ENCODE results near the gene ALKBH8. TPM values are rescaled to one million over a fixed set of nuclear protein-coding genes. Genes with fewer than 3 reads are reported as not detected.
"Not testable (repeated sequence)": the region's sequence is repeated elsewhere in the genome, so short reads cannot be mapped to it uniquely, and the experiment has no call there.

Gene ALKBH8
- total RNA-seq, 3 donors from 2014 or later, result 17.8 to 22.2 (median 20.8) TPM

GRCh38 chr11:107563702-107564101 is 1.8 kb downstream of the ALKBH8 start:
- Mint-ChIP-seq H3K4me3 (peak overlapping the region; percentile 51), H3K9me3 (no peaks in the 10 kb centered on the region), H3K27me3 (ENCODE audit: low read depth) (no peaks in the 10 kb centered on the region), H3K4me1 (ENCODE audit: low read depth) (peaks cover 58% of the 10 kb centered on the region), H3K36me3 (ENCODE audit: insufficient read depth) (peaks cover 11% of the 10 kb centered on the region)
- DNase-seq (peak; percentile 15), ATAC-seq (no peak)

GRCh38 chr11:107562647-107563208 is 2.8 kb downstream of the ALKBH8 start:
- no peaks in the 10 kb centered on the region for H3K27me3 Mint-ChIP-seq (ENCODE audit: low read depth)
- peaks cover 58% of the 10 kb centered on the region for H3K4me1 Mint-ChIP-seq (ENCODE audit: low read depth)
- no peaks in the 10 kb centered on the region for H3K9me3 Mint-ChIP-seq
- ATAC-seq (peak; percentile 12 to 48), DNase-seq (no peak)
- H3K36me3 Mint-ChIP-seq (ENCODE audit: insufficient read depth), result peaks cover 12% of the 10 kb centered on the region
- H3K4me3 Mint-ChIP-seq, result peak overlapping the region; percentile 1

- no peak overlapping the region for H3K4me3 Mint-ChIP-seq
- peaks cover 51% of the 10 kb centered on the region for H3K4me1 Mint-ChIP-seq (ENCODE audit: low read depth)
- H3K27me3 Mint-ChIP-seq (ENCODE audit: low read depth), result no peaks in the 10 kb centered on the region
These were observed 3.8 kb downstream of the ALKBH8 start for GRCh38 chr11:107561688-107562087.

GRCh38 chr11:107550304-107550703 is 15.2 kb downstream of the ALKBH8 start:
- peaks cover 36% of the 10 kb centered on the region for H3K36me3 Mint-ChIP-seq (ENCODE audit: insufficient read depth)
- H3K4me1 Mint-ChIP-seq (ENCODE audit: low read depth), result peaks cover 2% of the 10 kb centered on the region
- H3K27me3 Mint-ChIP-seq (ENCODE audit: low read depth), result no peaks in the 10 kb centered on the region
- no peak overlapping the region for H3K4me3 Mint-ChIP-seq
- ATAC-seq (no peak), DNase-seq (no peak)
- H3K9me3 Mint-ChIP-seq, result no peaks in the 10 kb centered on the region

More at GRCh38 chr11:107561688-107562087, 3.8 kb downstream of the ALKBH8 start:
- no peaks in the 10 kb centered on the region for H3K9me3 Mint-ChIP-seq
- peaks cover 14% of the 10 kb centered on the region for H3K36me3 Mint-ChIP-seq (ENCODE audit: insufficient read depth)
- DNase-seq (no peak), ATAC-seq (no peak)

- H3K4me3 Mint-ChIP-seq, result no peak overlapping the region
- no peaks in the 10 kb centered on the region for H3K9me3 Mint-ChIP-seq
- ATAC-seq (no peak), DNase-seq (no peak)
- peaks cover 2% of the 10 kb centered on the region for H3K4me1 Mint-ChIP-seq (ENCODE audit: low read depth)
- H3K27me3 Mint-ChIP-seq (ENCODE audit: low read depth), result no peaks in the 10 kb centered on the region
- H3K36me3 Mint-ChIP-seq (ENCODE audit: insufficient read depth), result peaks cover 35% of the 10 kb centered on the region
These were observed 15.6 kb downstream of the ALKBH8 start for GRCh38 chr11:107549954-107550285.

GRCh38 chr11:107549253-107549953 is 16.1 kb downstream of the ALKBH8 start:
- Mint-ChIP-seq H3K27me3 (ENCODE audit: low read depth) (no peaks in the 10 kb centered on the region), H3K4me1 (ENCODE audit: low read depth) (peaks cover 2% of the 10 kb centered on the region), H3K9me3 (no peaks in the 10 kb centered on the region), H3K36me3 (ENCODE audit: insufficient read depth) (peaks cover 41% of the 10 kb centered on the region), H3K4me3 (no peak overlapping the region)
- ATAC-seq (no peak), DNase-seq (no peak)

- Mint-ChIP-seq H3K36me3 (ENCODE audit: insufficient read depth) (peaks cover 37% of the 10 kb centered on the region), H3K4me3 (no peak overlapping the region), H3K27me3 (ENCODE audit: low read depth) (no peaks in the 10 kb centered on the region), H3K4me1 (ENCODE audit: low read depth) (peaks cover 2% of the 10 kb centered on the region), H3K9me3 (no peaks in the 10 kb centered on the region)
- no peak for DNase-seq
- ATAC-seq, result no peak
These were observed 17.6 kb downstream of the ALKBH8 start for GRCh38 chr11:107547961-107548360.

- no peaks in the 10 kb centered on the region for H3K9me3 Mint-ChIP-seq
- no peaks in the 10 kb centered on the region for H3K27me3 Mint-ChIP-seq (ENCODE audit: low read depth)
- peak in 1 of 2 donors; percentile 23 for ATAC-seq
- DNase-seq, result no peak
- no peak overlapping the region for H3K4me3 Mint-ChIP-seq
- H3K36me3 Mint-ChIP-seq (ENCODE audit: insufficient read depth), result peaks cover 47% of the 10 kb centered on the region
- peaks cover 2% of the 10 kb centered on the region for H3K4me1 Mint-ChIP-seq (ENCODE audit: low read depth)
These were observed 20.4 kb downstream of the ALKBH8 start for GRCh38 chr11:107545101-107545514.

- no peak for ATAC-seq
- H3K36me3 Mint-ChIP-seq (ENCODE audit: insufficient read depth), result peaks cover 56% of the 10 kb centered on the region
- DNase-seq, result no peak
- H3K9me3 Mint-ChIP-seq, result no peaks in the 10 kb centered on the region
- H3K27me3 Mint-ChIP-seq (ENCODE audit: low read depth), result no peaks in the 10 kb centered on the region
- no peaks in the 10 kb centered on the region for H3K4me1 Mint-ChIP-seq (ENCODE audit: low read depth)
- no peak overlapping the region for H3K4me3 Mint-ChIP-seq
These were observed 26.7 kb downstream of the ALKBH8 start for GRCh38 chr11:107538821-107539220.

GRCh38 chr11:107538239-107538638 is 27.3 kb downstream of the ALKBH8 start:
- Mint-ChIP-seq H3K4me1 (ENCODE audit: low read depth) (no peaks in the 10 kb centered on the region), H3K27me3 (ENCODE audit: low read depth) (no peaks in the 10 kb centered on the region), H3K4me3 (no peak overlapping the region), H3K9me3 (no peaks in the 10 kb centered on the region), H3K36me3 (ENCODE audit: insufficient read depth) (peaks cover 56% of the 10 kb centered on the region)
- DNase-seq, result no peak
- no peak for ATAC-seq

- H3K36me3 Mint-ChIP-seq (ENCODE audit: insufficient read depth), result peaks cover 56% of the 10 kb centered on the region
- not testable (repeated sequence) for DNase-seq; H3K9me3 Mint-ChIP-seq; H3K4me1 Mint-ChIP-seq (ENCODE audit: low read depth); ATAC-seq; H3K4me3 Mint-ChIP-seq; H3K27me3 Mint-ChIP-seq (ENCODE audit: low read depth)
These were observed 28.4 kb downstream of the ALKBH8 start for GRCh38 chr11:107537155-107537554.

GRCh38 chr11:107526197-107526596 is 39.3 kb downstream of the ALKBH8 start:
- Mint-ChIP-seq H3K4me3 (no peak overlapping the region), H3K36me3 (ENCODE audit: insufficient read depth) (peaks cover 38% of the 10 kb centered on the region), H3K27me3 (ENCODE audit: low read depth) (no peaks in the 10 kb centered on the region), H3K9me3 (no peaks in the 10 kb centered on the region), H3K4me1 (ENCODE audit: low read depth) (no peaks in the 10 kb centered on the region)
- DNase-seq, result no peak
- no peak for ATAC-seq

GRCh38 chr11:107508858-107509244 is 56.7 kb downstream of the ALKBH8 start:
- no peaks in the 10 kb centered on the region for H3K9me3 Mint-ChIP-seq
- ATAC-seq, result no peak
- no peaks in the 10 kb centered on the region for H3K4me1 Mint-ChIP-seq (ENCODE audit: low read depth)
- no peak overlapping the region for H3K4me3 Mint-ChIP-seq
- DNase-seq, result no peak
- H3K36me3 Mint-ChIP-seq (ENCODE audit: insufficient read depth), result peaks cover 43% of the 10 kb centered on the region
- H3K27me3 Mint-ChIP-seq (ENCODE audit: low read depth), result no peaks in the 10 kb centered on the region

- Mint-ChIP-seq H3K4me3 (no peak overlapping the region), H3K36me3 (ENCODE audit: insufficient read depth) (peaks cover 44% of the 10 kb centered on the region)
These were observed 57.2 kb downstream of the ALKBH8 start for GRCh38 chr11:107508201-107508857.

More at GRCh38 chr11:107508201-107508857, 57.2 kb downstream of the ALKBH8 start:
- no peak for ATAC-seq
- no peak for DNase-seq
- H3K4me1 Mint-ChIP-seq (ENCODE audit: low read depth), result no peaks in the 10 kb centered on the region
- no peaks in the 10 kb centered on the region for H3K9me3 Mint-ChIP-seq
- H3K27me3 Mint-ChIP-seq (ENCODE audit: low read depth), result no peaks in the 10 kb centered on the region

Measured in activated T-cell treated with anti-CD3 and anti-CD28 coated beads, Interleukin-2, amount 50 U/mL, for 4 hours (primary cell).